Iris pigment epithelial cell (primary cell): ENCODE results near the gene RABGAP1L.
"Not testable (repeated sequence)": the region's sequence is repeated elsewhere in the genome, so short reads cannot be mapped to it uniquely, and the experiment has no call there.

ENCODE experiments used
- DNase-seq: peaks from one replicate; pipeline ENCODE4 v3.0.0-alpha.2; 2011; ENCODE audit warnings: low read depth

The RABGAP1L gene

DNA sequence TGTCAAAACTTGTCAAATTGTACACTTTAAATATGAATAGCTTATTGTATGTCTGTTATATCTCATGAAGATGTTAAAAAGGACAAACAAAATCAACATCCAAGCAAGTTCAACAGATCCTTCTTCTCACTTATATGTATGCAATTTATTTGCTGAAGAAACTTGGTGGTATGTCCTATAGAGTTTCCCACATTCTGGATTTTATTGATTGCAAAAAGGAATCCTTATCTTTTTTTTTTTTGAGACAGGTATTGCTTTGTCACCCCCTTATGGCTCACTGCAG lies 5.6 kb upstream of the RABGAP1L start:
- DNase-seq = no peak

- DNase-seq = no peak
Observed at GRCh38 chr1:174156437-174156836, 2.9 kb upstream of the RABGAP1L start.

DNA sequence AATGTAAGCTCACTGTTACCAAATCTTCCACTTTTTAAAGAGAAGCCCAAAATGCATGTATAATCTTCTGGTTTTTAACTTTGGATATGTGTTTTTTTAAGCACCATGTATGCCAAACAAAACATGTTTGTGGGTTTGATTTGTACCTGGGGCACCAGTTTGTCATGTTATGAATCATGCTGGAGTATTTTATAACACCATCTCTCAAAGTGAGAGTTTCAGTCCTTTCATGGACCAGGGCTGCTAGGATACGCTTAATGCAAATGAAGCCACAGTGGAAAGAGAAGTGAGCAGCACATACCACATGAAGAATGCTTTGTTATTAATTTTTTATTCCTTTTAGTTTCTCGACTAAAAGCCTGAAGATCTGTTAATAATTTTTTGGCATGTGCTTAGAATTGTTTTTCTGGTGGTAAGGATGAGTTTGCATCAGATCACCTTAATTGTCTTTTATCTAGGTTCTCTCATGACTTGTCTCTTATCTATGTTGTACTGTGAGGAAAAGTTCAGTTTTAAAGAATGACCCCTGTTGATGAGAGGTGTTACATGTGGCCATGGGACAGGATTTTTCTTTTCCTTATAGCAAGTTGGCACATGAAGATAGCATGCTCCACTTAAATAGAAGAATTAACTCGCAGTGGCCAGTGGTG lies 2.0 kb upstream of the RABGAP1L start:
- DNase-seq = no peak

DNA sequence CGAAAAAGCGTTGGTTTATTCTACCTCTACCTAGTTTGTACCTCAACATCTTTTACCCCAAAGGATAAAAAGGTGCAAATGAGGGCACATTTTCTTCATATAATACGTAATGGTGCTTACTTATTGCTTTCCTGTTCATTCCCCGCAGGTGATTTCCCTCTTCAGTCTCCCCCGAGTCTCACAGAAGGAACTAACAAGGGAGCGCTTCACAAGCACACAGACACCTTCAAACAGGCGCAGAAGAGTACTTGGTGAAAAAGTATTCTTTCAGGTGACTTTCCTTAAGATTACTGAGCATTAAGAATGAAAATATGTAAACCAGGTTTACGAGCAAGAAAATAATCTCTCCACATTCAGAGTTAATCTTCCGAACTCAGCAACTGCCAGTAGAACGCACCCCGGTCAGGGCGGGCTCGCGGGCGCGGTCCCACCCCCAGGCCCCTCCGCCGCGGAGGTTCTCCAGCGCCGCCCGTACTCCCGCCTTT lies 511 bp upstream of the RABGAP1L start:
- DNase-seq = no peak

DNA sequence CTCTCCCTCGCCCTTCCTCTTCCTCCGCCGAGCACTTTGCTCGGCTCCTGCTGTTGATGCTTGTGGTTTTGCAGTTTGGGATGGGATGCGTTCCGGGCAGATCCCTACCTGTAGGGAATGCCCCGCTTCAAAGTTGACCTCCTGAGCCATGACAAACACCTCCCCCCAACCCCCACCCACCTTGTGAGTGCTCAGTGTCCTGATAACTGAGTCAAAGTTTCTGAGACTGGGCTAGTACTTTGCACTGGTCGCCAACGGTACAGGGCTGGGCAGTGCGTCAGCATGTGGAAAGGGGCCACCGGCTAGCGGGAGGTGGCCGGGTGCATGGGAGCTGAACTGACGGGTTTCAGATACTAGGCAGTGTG lies 771 bp downstream of the RABGAP1L start:
- DNase-seq = peak; percentile 40

- DNase-seq = no peak
Observed at GRCh38 chr1:174160603-174161002, 1.3 kb downstream of the RABGAP1L start.

DNA sequence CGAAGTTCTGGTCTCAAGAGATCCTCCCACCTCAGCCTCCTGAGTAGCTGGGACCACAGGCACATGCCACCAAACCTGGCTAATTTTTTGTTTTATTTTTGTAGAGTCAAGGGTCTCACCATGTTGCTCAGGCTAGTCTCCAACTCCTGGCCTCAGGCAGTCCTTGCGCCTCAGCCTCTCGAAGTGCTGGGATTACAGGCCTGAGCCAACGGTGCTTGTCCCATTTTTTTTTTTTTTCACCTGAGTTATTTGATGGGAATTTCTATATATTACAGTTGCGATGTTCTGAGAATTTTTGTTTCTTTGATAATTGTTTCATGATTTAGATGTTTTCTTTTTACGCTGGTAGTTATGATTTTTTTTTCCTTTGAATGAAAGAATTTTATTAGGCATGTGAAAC lies 2.5 kb downstream of the RABGAP1L start:
- no peak for DNase-seq

DNA sequence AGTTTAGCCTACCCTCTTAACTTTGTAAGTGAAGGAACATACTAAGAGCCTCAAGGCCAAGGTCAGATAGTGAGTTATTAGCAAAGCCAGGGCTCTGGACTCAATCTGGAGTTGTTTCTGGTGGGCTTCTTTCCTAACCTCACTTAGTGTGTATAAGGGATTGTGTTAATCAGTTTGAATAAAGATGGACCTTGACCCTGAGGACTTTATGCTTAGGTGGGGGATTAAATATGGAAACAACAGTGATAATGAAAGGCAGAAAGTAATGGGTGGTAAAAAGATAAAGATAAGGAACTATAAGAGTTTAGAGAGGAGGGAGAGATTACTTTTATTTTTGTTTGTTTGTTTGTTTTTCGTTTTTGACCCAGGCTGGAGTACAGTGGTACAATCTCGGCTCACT lies 5.5 kb downstream of the RABGAP1L start:
- no peak for DNase-seq

DNA sequence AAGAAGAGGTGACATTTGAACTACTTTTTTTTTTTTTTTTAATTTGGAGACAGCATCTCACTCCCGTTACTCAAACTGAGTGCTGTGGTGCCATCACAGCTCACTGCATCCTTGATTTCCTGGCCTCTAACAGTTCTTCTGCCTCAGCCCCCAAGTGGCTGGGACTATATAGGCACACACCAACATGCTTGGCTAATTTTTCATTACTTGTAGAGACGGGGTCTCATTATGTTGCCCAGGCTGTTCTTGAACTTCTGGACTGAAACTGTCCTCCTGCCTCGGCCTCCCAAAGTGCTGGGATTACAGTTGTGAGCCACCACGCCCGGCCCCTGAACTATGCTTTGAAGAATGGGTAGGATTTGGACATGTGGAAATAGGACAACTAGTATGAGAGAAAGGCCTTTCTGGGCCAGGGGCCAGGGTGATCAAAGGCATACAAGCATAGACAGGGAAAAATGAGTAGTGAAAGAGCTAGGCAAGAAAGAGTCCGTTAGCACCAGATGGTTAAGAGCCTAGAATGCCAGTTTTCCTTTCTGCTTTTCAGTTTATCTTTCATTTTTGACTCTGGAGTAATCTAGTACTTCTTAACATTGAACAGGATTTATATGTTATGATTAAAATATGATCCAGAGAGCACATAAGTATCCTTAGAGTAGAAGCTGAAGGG lies 6.3 kb downstream of the RABGAP1L start:
- peak; percentile 27 for DNase-seq

- no peak for DNase-seq
Observed at GRCh38 chr1:174166530-174167264, 7.4 kb downstream of the RABGAP1L start.

- DNase-seq = no peak
Observed at GRCh38 chr1:174167265-174167803, 8.0 kb downstream of the RABGAP1L start.

GRCh38 chr1:174169342-174169741 lies 10.0 kb downstream of the RABGAP1L start:
- no peak for DNase-seq

DNA sequence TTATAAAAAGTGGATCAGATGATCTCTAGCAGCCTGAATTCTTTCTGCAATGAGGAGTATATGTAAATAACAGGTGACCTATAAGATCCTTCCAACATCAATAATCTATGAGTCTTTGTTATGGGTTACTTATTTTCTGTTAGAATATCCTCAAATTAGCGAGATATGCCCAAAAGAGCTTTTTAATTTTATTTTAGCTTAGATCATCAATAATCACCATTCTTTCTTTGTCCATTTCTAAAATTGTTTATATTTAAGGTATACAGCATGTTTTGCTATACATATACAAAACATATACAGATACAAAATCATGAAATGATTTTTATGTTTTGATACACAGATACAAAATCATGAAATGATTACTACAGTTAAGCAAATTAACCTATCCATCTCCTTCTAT lies 11.8 kb downstream of the RABGAP1L start:
- DNase-seq = no peak

DNA sequence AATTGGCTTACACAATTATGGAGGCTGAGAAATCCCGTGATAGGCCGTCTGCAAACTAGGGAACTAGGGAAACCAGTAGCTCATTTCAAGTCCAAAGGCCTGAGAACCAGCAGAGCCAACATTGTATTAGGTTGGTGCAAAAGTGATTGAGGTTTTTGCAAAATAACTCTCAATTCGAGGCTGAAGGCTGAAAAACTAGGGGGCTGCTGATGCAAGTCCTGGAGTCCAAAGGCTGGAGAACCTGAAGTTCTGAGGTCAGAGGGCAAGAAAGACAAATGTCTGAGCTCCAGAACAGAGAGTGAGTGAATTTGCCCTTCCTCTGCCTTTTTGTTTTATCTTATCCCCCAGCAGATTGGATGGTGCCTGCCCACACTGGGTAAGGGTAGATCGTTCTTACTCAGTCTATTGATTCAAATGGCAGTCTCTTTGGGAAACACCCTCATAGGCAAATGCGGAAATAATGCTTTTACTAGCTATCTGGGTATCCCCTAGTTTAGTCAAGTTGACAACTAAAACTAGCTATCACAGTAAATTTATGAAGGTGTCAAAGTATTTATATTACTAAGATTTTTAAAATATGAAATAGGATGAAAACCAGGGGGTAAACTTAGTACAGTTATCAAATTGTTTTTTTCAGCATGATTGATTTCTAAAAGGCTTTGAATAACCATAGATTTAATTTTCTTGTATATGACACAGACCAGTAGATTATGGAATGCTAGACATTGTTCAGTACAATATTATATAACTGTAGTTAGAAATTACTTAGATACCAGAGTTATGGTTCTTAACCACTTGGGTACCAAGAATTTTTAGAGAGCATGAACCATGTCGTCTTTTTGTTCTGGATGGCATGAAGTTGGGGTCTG lies 15.4 kb downstream of the RABGAP1L start:
- no peak for DNase-seq

DNA sequence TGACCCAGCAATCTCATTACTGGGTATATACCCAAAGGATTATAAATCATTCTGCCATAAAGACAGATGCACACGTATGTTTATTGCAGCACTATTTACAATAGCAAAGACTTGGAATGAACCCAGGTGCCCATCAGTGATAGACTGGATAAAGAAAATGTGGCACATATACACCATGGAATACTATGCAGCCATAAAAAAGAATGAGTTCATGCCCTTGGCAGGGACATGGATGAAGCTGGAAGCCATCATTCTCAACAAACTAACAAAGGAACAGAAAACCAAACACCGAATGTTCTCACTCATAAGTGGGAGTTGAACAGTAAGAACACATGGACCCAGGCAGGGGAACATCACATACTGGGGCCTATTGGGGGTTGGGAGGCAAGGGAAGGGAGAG lies 19.1 kb downstream of the RABGAP1L start:
- DNase-seq = not testable (repeated sequence)

GRCh38 chr1:174189428-174190062 lies 30.2 kb downstream of the RABGAP1L start:
- DNase-seq = peak; percentile 9

- no peak for DNase-seq
Observed at GRCh38 chr1:174190691-174191199, 31.4 kb downstream of the RABGAP1L start.

DNA sequence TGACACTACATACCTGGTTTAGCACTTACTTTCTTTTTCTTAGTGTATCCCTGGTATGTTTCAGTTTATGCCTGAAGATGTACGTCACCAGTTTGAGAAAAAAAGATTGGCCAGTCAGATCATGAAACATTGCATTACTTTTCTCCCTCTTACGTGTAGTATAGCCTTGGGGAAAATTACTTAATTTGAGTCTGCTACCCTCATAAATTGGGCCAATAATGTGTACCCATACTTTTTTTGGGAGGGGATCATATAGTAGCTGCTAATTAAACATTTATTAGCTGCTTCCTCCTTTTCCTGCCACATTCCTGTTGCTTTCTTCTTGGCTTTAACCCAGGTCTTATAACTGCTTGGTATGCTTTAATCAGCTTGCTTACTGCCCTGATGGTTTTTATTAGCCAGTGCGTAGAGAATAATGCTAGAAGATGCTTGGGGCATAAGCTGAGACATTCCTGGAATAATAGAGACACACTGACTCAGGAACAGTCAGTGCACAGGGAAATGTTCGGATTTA lies 32.1 kb downstream of the RABGAP1L start:
- peak; percentile 73 for DNase-seq

GRCh38 chr1:174194461-174194860 lies 35.1 kb downstream of the RABGAP1L start:
- DNase-seq = no peak

GRCh38 chr1:174197088-174197487 lies 37.8 kb downstream of the RABGAP1L start:
- DNase-seq = no peak

DNA sequence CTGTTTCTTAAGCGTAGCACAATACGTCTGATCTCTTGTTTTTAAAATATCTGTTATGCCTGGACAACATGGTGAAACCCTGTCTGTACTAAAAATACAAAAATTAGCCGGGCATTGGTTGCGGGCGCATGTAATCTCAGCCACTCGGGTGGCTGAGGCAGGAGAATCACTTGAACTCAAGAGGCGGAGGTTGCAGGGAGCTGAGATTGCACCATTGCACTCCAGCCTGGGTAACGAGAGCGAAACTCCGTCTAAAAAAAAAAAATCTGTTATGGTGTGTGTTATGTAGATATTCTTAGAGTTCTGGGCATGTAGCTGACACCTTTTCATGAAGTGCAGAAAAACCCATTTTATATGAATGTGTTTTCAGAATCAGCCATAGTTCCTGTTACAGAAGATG lies 38.2 kb downstream of the RABGAP1L start:
- no peak for DNase-seq
